A673 (cell line): ENCODE measurements around the gene ROR1.

Experiments
- CTCF ChIP-seq: fragments of 300-800, 200-600 bp; sonication (generic); conservative IDR thresholded peaks from 2 replicates; pipeline ENCODE4 v1.5.1; 2017; ENCODE audit warnings: low read depth, mild to moderate bottlenecking, antibody characterized with exemption, low read length, moderate library complexity, mixed read lengths
- EZH2 ChIP-seq: fragments of 200-600 bp; sonication (generic); IDR thresholded peaks from 2 replicates; pipeline ENCODE4 v1.6.1; 2017; ENCODE audit warnings: borderline replicate concordance, low read depth, mild to moderate bottlenecking, mixed read lengths, antibody characterized with exemption, low read length; ENCODE audit not compliant: poor library complexity, severe bottlenecking

GRCh38 chr1:63804829-63805484 is 31.1 kb downstream of the ROR1 start:
- TF ChIP-seq CTCF (no peak), EZH2 (no peak)
